HG02798 (cell line): ENCODE data around the gene TWF2.
"Not testable (repeated sequence)": the region's sequence is repeated elsewhere in the genome, so short reads cannot be mapped to it uniquely, and the experiment has no call there.

Experiments
- ATAC-seq: cut with Tn5 transposase; IDR thresholded peaks from one replicate; pipeline ENCODE4 v1.9.1; 2021; ENCODE audit warnings: mild to moderate bottlenecking; ENCODE audit not compliant: unreplicated experiment, poor library complexity

TWF2 gene

DNA sequence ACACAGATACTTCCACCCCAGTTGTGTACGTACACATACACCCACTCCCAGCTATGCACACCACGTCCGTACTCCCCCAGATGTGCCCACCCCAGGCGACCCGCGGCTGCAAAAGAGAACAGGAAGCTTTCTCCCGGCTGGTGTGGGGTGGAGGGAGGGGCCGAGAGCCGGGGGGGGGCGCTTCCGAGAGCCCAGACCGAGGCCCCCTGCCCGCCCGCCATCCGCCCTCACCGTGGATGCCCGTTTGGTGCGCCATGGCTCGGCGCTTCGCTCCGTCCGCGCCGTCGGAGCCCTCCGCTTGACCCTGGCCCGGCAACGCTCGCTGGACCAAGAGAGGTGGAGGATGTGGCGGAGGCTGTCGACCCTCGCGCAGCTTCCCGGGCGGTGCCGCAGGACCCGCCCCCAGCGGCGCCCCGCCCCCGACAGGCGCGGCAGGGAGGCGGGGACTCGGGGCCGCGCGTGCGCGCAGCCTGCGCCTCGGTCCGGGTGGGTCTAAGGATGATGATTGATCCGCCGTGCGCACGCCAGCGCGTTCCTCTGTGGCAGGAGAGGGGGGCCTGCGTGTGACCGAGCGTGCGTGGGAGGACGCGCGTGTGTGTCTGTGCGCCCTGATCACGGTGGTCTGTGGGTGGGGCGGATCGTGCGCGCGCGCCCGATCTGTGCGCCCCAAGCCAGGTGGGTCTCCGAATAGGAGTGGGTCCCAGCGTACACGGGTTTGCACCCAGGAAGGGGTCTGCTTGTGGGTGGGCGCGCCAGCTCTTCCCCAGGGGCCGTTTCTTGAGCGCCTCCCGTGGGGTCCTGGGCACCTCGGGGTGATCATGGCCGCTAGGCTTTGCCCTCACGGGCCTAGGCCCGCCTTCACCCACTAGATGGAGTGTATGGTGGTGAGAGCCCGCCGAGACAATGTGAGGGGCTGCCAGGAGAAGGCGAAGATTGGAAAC lies at the start of gene TWF2:
Gene TWF2 (minus strand): TSS at position 398 of the 941 bp plus-strand sequence. CDS start 142 bp downstream, at position 256.
- ATAC-seq: peak; percentile 83

DNA sequence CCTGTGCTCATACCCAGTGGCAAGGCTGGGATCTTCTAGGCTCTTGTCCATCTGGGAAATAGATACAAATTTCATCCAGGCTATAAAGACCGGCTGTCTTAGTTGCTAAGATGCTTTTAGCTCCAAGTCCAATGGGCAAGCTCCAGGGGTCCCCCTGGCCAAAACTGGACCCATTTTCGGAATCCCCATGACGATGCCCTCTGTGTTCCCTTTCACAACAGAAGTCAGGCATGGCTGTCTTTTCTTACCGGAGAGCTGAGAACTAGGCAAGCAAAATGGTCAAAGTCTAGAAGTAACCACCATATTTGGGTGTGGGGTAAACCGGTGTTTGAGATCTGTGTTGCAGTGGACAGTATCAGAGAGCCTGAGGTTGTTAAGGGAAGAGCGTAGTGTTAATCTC lies 49.7 kb upstream of the TWF2 start:
- no peak for ATAC-seq

GRCh38 chr3:52286777-52287110 lies 47.8 kb upstream of the TWF2 start:
- no peak for ATAC-seq

DNA sequence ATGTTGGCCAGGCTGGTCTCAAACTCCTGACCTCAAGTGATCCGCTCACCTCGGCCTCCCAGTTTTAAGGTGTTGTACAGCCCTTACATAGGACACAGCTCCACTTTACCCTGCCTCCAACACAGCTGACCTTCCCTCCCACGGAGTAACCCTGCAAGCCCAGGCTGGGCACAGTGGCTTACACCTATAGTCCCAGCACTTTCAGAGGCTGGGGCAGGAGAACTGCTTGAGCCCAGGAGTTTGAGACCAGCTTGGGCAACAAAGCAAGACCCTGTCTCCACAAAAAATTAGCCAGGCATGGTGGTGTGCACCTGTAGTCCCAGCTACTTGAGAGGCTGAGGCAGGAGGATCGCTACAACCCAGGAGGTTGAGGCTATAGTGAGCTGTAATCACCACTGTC lies 45.1 kb upstream of the TWF2 start:
- not testable (repeated sequence) for ATAC-seq

DNA sequence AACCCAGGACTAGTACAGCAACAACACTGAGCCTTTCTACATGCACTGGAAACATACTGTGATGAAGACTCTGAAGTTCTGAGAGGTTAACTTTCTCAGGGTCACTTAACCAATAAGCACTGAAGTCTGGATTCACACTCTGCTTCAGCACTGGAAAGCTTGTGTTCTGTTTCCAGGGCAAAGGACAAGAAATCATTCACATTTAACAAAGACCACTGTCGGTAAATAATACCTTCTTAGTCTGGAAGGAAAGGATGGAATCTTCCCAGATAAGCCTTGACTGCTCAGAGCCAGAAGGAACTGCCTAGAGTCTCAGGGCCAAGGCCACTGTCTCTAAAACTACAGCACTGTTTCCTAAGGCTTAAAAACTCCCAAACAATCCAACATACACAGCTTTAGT lies 44.3 kb upstream of the TWF2 start:
- no peak for ATAC-seq

- no peak for ATAC-seq
Observed at GRCh38 chr3:52281981-52282801, 43.2 kb upstream of the TWF2 start.

GRCh38 chr3:52280050-52280461 lies 41.1 kb upstream of the TWF2 start:
- ATAC-seq: no peak

DNA sequence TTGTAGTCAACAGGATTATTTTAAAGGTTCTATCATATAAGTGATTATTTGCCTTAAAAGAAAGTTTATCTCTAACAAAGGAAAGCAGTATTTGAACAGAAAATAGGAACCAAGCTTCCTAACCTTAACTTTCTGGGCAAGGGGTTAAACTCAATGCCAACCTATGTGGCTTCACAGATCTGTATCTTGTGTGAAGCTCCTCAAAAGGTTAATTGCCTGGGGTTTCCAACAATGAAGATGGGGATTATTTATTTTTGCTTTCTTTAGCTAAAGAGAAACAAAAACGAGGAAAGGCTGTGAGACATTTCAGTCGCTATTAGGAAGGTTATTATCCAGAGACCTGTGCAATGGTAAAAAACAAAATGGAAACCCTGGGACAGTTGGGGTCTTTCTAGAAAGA lies 40.6 kb upstream of the TWF2 start:
- no peak for ATAC-seq

DNA sequence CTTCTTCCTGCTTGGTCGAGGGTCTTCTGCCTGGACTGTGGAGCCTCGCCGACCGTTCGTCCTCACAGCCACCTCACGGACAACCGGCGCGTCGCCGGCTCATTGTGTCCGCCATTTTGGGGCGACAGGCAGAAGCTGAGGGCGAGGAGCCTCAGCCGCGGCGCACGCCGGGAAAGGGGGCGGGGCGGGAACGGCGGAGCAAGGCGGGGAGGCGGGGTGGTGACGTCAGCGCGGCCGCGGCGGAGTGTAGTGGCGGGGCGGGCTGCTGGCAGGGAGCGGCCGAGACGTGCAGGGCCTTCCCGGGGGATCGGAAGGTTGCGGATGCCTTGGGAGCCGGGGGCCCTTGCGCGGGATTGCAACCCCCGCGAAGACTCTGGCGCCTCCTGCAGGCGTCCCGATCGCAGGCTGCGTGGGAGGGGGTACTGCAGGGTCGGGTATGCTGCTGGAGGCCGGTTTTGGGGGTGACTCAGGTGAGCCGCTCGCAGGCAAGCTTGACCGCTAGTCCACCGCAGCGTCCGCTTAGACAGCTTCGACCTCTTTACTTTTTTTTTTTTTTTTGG lies 39.6 kb upstream of the TWF2 start, which contains the start of gene WDR82:
Gene WDR82 (minus strand): TSS at position 140 of the 560 bp plus-strand sequence. CDS start 288 bp downstream, outside the sequence.
- ATAC-seq: peak; percentile 91

GRCh38 chr3:52277972-52278509 lies 39.1 kb upstream of the TWF2 start:
- ATAC-seq: peak; percentile 70

DNA sequence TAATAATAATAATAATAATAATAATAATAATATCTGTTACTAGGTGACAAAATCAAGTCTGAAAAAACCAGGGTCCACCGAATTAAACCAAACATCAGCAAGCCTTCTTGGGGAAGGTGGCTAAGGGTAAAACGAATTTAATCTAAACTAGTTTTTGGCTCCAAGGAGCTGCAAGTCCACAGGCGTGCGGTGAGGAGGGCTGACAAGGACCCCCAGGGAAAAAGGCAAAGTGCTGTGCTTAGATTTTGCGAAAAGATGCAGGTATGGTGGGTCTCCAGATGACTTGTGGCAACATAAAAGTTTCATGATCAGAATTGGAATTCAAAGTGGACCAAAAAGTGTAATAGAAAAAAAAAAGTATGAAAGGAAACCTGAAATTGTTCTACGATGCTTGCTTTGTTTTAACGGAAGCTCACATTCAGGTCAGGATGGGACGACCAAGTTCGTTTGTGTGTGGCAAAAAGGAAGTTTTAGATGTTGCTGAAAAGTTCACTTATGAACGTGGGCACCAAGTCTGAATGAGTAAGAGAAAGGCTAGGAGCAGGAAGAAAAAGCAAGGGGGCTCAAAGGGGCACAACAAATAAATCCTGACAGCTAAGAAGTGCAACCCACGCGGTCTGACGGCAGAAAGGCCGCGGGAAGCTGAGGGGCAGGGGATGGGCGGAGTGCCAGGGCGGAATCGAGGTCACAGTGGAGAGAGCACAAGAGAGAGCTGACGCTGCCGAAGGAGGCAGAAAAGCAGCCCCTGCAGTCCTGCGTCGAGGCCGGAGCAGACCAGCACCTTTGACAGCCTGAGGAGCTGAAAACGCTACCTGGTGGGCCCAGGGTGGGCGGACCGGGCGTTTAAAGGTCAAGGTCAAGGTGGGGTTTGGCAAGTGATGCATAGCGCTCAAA lies 38.4 kb upstream of the TWF2 start:
- ATAC-seq: peak; percentile 21

DNA sequence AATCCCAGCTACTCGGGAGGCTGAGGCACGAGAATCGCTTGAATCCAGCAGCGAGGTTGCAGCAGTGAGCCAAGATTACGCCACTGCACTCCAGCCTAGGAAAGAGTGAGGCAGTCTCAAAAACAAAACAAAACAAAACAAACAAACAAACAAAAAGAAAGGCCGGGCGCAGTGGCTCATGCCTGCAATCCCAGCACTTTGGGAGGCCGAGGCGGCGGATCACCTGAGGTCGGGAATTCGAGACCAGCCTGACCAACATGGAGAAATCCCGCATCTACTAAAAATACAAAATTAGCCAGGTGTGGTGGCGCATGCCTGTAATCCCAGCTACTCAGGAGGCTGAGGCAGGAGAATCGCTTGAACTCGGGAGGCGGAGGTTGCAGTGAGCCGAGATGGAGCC lies 35.8 kb upstream of the TWF2 start:
- not testable (repeated sequence) for ATAC-seq

GRCh38 chr3:52272831-52273230 lies 33.9 kb upstream of the TWF2 start:
- no peak for ATAC-seq

DNA sequence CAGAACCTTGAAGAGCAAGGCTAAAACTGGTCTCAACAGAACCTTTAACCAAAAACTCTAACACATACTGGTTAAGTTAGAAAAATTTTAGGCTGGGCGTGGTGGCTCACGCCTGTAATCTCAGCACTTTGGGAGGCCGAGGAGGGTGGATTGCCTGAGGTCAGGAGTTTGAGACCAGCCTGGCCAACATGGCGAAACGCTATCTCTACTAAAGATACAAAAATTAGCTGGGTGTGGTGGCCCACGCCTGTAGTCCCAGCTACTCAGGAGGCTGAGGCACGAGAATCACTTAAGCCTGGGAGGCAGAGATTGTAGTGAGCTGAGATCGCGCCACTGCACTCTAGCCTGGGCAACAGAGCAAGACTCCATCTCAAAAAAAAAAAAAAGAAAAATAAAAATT lies 33.2 kb upstream of the TWF2 start:
- ATAC-seq: not testable (repeated sequence)

- ATAC-seq: no peak
Observed at GRCh38 chr3:52270252-52270754, 31.3 kb upstream of the TWF2 start.

DNA sequence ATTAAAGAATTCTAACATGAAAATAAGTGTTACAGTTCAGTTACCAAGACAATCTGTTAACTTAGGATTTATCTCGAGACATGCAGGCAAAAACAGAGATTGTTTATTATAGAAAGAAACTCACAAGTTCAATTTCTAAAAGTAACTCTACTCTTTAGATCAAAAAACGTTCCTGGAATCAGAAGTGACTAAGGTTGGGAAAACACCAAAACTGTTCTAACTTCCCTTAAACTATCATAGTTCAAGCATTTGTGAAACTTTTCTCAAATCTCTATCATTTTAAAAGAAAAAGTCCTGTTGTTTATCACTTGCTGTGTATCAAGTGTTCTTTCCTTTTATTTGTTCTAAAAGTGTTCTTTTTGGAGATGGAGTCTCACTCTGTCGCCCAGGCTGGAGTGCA lies 30.8 kb upstream of the TWF2 start:
- ATAC-seq: no peak

DNA sequence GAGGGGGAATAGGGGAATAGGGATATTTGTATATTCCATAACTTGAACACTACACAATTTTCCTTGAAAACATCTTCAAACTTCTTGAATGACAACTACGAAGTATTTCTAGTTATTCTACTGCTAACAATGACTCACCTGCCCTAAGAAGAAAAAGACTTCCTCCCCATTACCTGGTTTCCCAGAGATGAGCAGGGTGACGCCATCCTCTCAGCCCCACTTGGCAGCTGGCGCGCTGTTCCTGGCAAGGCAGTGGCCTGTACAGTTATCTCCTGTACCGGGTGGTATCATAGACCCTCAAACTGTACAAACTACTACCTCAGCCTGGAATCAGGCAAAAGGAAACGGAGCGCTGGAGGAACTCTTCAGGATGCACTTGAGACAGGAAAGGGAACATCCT lies 29.1 kb upstream of the TWF2 start:
- ATAC-seq: no peak

DNA sequence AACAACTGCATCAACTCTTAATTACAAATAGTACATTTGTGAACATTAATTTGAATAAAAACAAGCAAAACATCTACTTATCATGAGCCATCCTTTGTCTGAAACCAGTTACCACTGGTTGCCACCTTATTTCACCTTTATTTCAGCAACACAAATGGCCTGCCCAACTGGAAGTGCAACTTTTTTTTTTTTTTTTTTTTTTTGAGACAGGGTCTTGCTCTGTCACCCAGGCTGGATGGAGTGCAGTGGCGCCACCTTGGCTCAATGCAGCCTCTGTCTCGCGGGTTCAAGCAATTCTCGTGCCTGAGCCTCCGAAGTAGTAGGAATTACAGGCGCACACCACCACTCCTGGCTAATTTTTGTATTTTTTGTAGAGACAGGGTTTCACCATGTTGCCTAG lies 26.4 kb upstream of the TWF2 start:
- ATAC-seq: no peak

- ATAC-seq: no peak
Observed at GRCh38 chr3:52262447-52262846, 23.5 kb upstream of the TWF2 start.
